IgD-negative memory B cell (primary cell): Measurements from ENCODE around the gene KATNB1. TPM values are rescaled to one million over a fixed set of nuclear protein-coding genes. Genes with fewer than 3 reads are reported as not detected.
"Not testable (repeated sequence)": the region's sequence is repeated elsewhere in the genome, so short reads cannot be mapped to it uniquely, and the experiment has no call there.

Source experiments
- H3K27ac Mint-ChIP-seq, 3 donors: one replicate each; pipeline ENCODE4 v1.8.0; 2020 to 2022; ENCODE audit warnings: mild to moderate bottlenecking in 3 of 3, mixed read lengths in 3 of 3, moderate library complexity in 1 of 3
- H3K27me3 Mint-ChIP-seq: one replicate; pipeline ENCODE4 v1.8.0; 2021; ENCODE audit warnings: mixed read lengths
- H3K36me3 Mint-ChIP-seq: one replicate; pipeline ENCODE4 v1.8.0; 2020; ENCODE audit warnings: mild to moderate bottlenecking, mixed read lengths
- H3K4me1 Mint-ChIP-seq, 3 donors: one replicate each; pipeline ENCODE4 v1.8.0; 2020 to 2022; ENCODE audit warnings: mixed read lengths in 3 of 3, mild to moderate bottlenecking in 1 of 3
- H3K4me3 Mint-ChIP-seq, 4 donors: one replicate each; pipeline ENCODE4 v1.8.0; 2020 to 2022; ENCODE audit warnings: mild to moderate bottlenecking in 4 of 4, mixed read lengths in 4 of 4, moderate library complexity in 3 of 4
- H3K9me3 Mint-ChIP-seq, 3 donors: one replicate each; pipeline ENCODE4 v1.8.0; 2020 to 2021; ENCODE audit warnings: mixed read lengths in 3 of 3, mild to moderate bottlenecking in 1 of 3
- polyA plus RNA-seq: library from polyadenylated mRNA; unstranded; fragments of 300-500 nt; fragmentation: Illumina TruSeq; gene quantifications from one replicate; pipeline ENCODE4 v1.2.3, GENCODE V29; 2021

Gene KATNB1
- polyA plus RNA-seq, 1 donor from 2014 or later: 16.6 TPM

DNA sequence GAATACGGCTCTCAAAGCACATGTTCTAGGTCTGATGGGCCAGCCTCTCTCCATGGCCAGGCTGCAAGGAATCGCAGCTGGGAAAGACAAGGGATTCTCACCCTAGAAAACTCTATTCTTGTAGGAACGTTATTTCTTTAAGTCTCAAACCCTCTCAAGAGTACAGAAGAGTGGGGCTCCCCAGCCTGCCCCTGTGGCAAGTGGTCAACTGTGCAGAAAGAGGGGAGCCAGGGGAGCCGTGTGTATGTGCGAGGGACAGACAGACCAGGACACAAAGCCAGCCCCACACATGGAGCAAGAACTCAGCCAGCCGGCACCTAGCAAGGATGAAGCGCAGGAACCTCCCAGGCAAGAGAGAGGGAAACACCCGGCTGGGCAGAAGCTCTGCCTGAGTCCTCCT lies 50.4 kb downstream of the KATNB1 start:
- no peak overlapping the region for H3K4me3 Mint-ChIP-seq
- peaks cover 0 to 2% (median 2%) of the 10 kb centered on the region in 3 donors for H3K4me1 Mint-ChIP-seq

GRCh38 chr16:57786632-57787518 lies 51.3 kb downstream of the KATNB1 start:
- peaks cover 1% of the 10 kb centered on the region for H3K36me3 Mint-ChIP-seq
- H3K4me3 Mint-ChIP-seq: no peak overlapping the region
- no peak overlapping the region for H3K27ac Mint-ChIP-seq
- H3K9me3 Mint-ChIP-seq: no peaks in the 10 kb centered on the region
- H3K4me1 Mint-ChIP-seq: peaks cover 0 to 2% (median 2%) of the 10 kb centered on the region in 3 donors
- H3K27me3 Mint-ChIP-seq: peaks cover 12% of the 10 kb centered on the region

More for the DNA sequence above, 50.4 kb downstream of the KATNB1 start:
- Mint-ChIP-seq H3K27me3 (peaks cover 7% of the 10 kb centered on the region), H3K27ac (no peak overlapping the region), H3K9me3 (no peaks in the 10 kb centered on the region), H3K36me3 (peaks cover 1% of the 10 kb centered on the region)

GRCh38 chr16:57787519-57787905 lies 51.9 kb downstream of the KATNB1 start:
- H3K4me3 Mint-ChIP-seq: no peak overlapping the region
- H3K36me3 Mint-ChIP-seq: peaks cover 1% of the 10 kb centered on the region
- H3K4me1 Mint-ChIP-seq: peaks cover 0 to 2% (median 2%) of the 10 kb centered on the region in 3 donors
- peaks cover 13% of the 10 kb centered on the region for H3K27me3 Mint-ChIP-seq
- H3K9me3 Mint-ChIP-seq: no peaks in the 10 kb centered on the region
- no peak overlapping the region for H3K27ac Mint-ChIP-seq

DNA sequence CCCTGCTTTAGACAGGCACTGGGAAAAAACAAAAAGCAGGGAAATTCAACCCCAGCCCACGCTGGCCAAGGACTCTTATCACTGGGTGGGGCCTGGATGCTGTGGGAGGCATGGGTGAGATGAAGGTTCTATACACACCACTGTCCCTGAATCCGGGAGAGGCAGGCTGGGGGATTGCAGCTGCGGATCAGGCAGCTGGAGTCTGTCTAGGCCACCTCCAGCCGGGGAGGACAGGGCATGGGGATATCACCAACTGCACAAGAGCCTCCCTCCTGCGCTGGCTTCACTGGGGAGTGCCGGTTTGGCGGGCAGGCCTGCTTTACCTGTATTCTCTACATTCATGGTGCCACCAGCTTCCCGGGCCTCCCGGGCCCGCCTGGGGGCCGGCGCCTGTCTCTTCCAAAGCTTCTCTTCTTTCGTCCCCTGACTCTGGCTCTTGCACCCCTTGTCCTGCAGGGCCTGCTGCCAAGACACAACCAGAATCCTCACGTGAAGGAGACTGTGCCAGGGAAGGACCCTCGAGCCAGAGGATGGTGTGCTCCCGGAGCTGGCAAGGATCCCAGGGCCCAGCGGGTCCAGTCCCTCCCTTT lies 52.8 kb downstream of the KATNB1 start:
- H3K4me3 Mint-ChIP-seq: no peak overlapping the region
- peaks cover 13% of the 10 kb centered on the region for H3K27me3 Mint-ChIP-seq
- peaks cover 0 to 2% (median 0%) of the 10 kb centered on the region in 3 donors for H3K4me1 Mint-ChIP-seq
- H3K36me3 Mint-ChIP-seq: peaks cover 1% of the 10 kb centered on the region
- no peaks in the 10 kb centered on the region for H3K9me3 Mint-ChIP-seq
- H3K27ac Mint-ChIP-seq: no peak overlapping the region

DNA sequence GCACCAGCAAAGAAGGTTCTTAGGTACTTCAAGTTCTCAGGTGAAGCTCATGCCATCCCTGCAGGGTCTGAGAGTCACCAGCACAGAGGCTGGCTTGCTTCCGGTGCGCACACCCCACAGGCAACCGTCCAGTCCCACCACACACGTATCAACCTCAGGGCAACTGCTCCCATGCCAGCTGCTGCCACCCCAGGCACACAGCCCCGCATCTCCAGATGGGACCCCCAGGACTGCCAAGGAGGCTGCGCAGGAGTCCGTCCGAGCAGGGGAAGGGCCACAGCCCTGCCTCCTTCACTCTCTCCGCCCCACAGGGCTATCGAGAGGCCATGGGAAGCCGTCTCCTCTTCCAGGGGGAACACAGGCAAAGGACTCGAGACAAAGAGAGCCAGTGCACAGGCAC lies 53.4 kb downstream of the KATNB1 start:
- Mint-ChIP-seq H3K9me3 (no peaks in the 10 kb centered on the region), H3K4me1 (peaks cover 0 to 2% (median 0%) of the 10 kb centered on the region in 3 donors), H3K36me3 (peaks cover 1% of the 10 kb centered on the region), H3K27ac (no peak overlapping the region), H3K4me3 (no peak overlapping the region), H3K27me3 (peaks cover 13% of the 10 kb centered on the region)

DNA sequence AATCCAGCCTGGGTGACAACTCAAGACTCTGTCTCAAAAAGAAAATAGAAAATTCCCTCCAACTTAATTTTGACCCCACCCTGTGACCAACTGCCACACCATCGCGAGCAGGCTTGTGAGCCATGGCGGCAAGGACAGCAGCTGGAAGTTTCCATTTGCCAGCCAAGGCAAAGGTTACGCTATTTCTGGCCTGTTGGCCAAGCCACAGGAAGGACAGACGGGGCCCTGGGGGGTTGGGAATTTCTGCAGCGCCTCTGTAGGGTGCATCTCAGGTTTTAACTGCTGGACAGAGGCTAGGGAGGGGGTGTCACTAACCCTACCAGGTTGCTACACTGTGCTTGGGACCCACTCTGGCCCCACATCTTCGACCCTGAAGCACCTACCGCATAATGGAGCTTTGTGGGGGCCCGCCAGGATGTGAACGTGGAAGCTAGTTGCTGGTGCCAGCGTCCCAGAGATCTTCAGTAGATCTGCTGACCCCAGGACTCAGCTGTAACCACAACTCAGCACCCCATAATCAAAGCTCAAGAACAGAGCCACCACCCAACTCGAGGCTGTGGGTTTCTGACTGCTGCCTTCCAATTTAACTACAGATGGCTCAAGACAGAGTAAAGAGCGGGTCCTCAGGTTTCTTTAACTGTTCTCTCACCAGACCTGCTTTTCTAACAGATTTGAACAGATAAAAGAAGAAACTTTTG lies 55.8 kb downstream of the KATNB1 start:
- Mint-ChIP-seq H3K4me1 (peaks cover 0 to 2% (median 0%) of the 10 kb centered on the region in 3 donors), H3K9me3 (no peaks in the 10 kb centered on the region), H3K27me3 (peaks cover 14% of the 10 kb centered on the region), H3K36me3 (no peaks in the 10 kb centered on the region), H3K4me3 (no peak overlapping the region), H3K27ac (no peak overlapping the region)

- Mint-ChIP-seq H3K4me3 (no peak overlapping the region), H3K27ac (no peak overlapping the region), H3K4me1 (peaks cover 0 to 2% (median 0%) of the 10 kb centered on the region in 3 donors), H3K9me3 (no peaks in the 10 kb centered on the region), H3K27me3 (peaks cover 17% of the 10 kb centered on the region), H3K36me3 (no peaks in the 10 kb centered on the region)
These were observed 56.4 kb downstream of the KATNB1 start for GRCh38 chr16:57791893-57792461.

DNA sequence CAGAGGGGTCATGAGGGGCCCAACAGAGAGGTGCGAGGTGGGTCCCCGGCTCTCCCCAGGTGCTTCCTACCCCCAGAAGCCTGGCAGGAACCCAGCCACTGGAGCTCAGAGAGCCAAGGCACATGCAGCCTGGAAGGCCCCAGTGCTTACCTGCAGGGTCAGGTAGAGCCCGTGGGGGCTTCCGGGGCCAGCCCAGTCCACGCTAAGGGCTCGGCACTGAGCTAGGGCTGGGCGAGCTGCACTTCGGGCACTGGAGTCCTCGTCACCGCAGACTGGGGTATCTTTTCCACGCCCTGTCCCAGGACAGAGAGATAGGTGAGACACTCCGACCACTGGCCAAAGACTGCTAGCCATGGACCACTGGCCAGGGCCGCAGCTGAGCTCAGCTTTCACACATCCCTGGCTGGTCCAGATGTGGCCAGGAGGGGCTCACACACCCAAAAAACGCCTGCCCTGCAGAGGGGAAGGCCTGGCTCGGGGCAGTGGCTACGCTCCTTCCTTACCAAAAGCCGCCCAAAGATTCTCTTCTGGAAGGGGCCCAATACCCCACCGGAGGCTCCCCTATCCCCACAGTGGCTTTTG lies 59.4 kb downstream of the KATNB1 start:
- peaks cover 0 to 2% (median 0%) of the 10 kb centered on the region in 3 donors for H3K4me1 Mint-ChIP-seq
- peak overlapping the region in 1 of 3 donors; percentile 39 for H3K27ac Mint-ChIP-seq
- no peak overlapping the region for H3K4me3 Mint-ChIP-seq
- no peaks in the 10 kb centered on the region for H3K36me3 Mint-ChIP-seq
- H3K9me3 Mint-ChIP-seq: no peaks in the 10 kb centered on the region
- H3K27me3 Mint-ChIP-seq: peaks cover 22% of the 10 kb centered on the region

GRCh38 chr16:57795431-57795878 lies 59.9 kb downstream of the KATNB1 start:
- Mint-ChIP-seq H3K4me3 (no peak overlapping the region), H3K27me3 (peaks cover 25% of the 10 kb centered on the region), H3K9me3 (no peaks in the 10 kb centered on the region), H3K27ac (no peak overlapping the region), H3K36me3 (no peaks in the 10 kb centered on the region), H3K4me1 (peaks cover 0 to 6% (median 3%) of the 10 kb centered on the region in 3 donors)

GRCh38 chr16:57796014-57796413 lies 60.4 kb downstream of the KATNB1 start:
- not testable (repeated sequence) for H3K27ac Mint-ChIP-seq, H3K4me1 Mint-ChIP-seq, H3K36me3 Mint-ChIP-seq, H3K4me3 Mint-ChIP-seq, H3K9me3 Mint-ChIP-seq
- peaks cover 31% of the 10 kb centered on the region for H3K27me3 Mint-ChIP-seq

DNA sequence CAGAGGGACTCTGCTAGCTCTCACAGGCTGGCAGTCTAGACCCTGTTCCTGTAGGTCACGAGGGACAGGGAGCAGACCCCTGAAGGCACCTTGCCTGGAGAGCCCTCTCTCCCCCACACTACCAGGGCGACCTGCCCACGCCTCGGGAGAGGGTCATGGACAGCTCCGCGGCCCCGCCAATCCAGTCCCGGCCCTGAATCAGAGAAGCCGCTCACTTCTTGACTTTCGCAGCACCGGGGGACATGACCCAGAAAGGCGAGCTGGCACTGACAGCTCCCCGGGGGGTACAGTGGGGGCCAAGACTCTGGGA lies 61.6 kb downstream of the KATNB1 start:
- H3K9me3 Mint-ChIP-seq: no peaks in the 10 kb centered on the region
- peaks cover 3 to 9% (median 7%) of the 10 kb centered on the region in 3 donors for H3K4me1 Mint-ChIP-seq
- no peak overlapping the region for H3K27ac Mint-ChIP-seq
- H3K27me3 Mint-ChIP-seq: peaks cover 31% of the 10 kb centered on the region
- no peaks in the 10 kb centered on the region for H3K36me3 Mint-ChIP-seq
- no peak overlapping the region for H3K4me3 Mint-ChIP-seq

- H3K27ac Mint-ChIP-seq: no peak overlapping the region
These were observed 62.1 kb downstream of the KATNB1 start for GRCh38 chr16:57797526-57798266.

DNA sequence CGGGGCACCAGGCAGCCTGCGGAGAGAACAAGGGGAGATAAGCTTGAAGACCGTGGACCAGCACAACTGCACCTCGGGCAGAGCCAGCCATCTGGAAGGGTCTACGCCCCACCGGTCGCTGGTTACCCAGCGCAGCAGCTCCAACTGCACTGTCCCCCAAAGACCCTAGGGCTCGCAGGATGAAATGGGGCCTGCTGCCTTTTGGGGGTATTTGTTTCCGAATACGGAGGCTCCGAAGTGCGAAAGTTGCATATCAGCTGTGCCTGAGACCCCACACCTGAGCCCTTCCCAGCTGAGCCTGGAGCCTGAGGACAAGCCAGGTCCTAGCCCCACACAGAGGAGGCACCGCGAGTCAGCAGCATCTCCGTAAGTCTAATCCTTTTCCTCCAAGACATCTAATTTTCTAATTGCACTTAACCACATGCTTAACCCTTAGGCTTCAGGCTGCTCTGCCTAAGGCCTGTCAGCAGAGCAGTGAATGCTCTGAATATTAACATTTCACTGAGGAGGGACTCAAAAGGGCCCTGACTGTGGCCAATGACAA lies 62.8 kb downstream of the KATNB1 start:
- H3K4me3 Mint-ChIP-seq: no peak overlapping the region
- H3K36me3 Mint-ChIP-seq: no peaks in the 10 kb centered on the region
- peaks cover 0 to 1% (median 0%) of the 10 kb centered on the region in 3 donors for H3K9me3 Mint-ChIP-seq
- H3K27me3 Mint-ChIP-seq: peaks cover 38% of the 10 kb centered on the region
- peaks cover 8 to 14% (median 9%) of the 10 kb centered on the region in 3 donors for H3K4me1 Mint-ChIP-seq
- H3K27ac Mint-ChIP-seq: no peak overlapping the region

More at GRCh38 chr16:57797526-57798266, 62.1 kb downstream of the KATNB1 start:
- peaks cover 6 to 11% (median 9%) of the 10 kb centered on the region in 3 donors for H3K4me1 Mint-ChIP-seq
- no peaks in the 10 kb centered on the region for H3K36me3 Mint-ChIP-seq
- no peak overlapping the region for H3K4me3 Mint-ChIP-seq
- peaks cover 33% of the 10 kb centered on the region for H3K27me3 Mint-ChIP-seq
- no peaks in the 10 kb centered on the region for H3K9me3 Mint-ChIP-seq
